ENCODE measurements around the gene TMEM176B. TPM values are rescaled to one million over a fixed set of nuclear protein-coding genes. Genes with fewer than 3 reads are reported as not detected.
"Not testable (repeated sequence)": the region's sequence is repeated elsewhere in the genome, so short reads cannot be mapped to it uniquely, and the experiment has no call there.

TMEM176B gene
- polyA plus RNA-seq, 3 donors = 80.2 to 115 (median 87.1) TPM

- DNase-seq (ENCODE audit: low read depth in 3 of 3, low spot score in 2 of 3) = no peak
These were observed 23.4 kb upstream of the TMEM176B start for GRCh38 chr7:150823484-150824126.

- DNase-seq (ENCODE audit: low read depth in 3 of 3, low spot score in 2 of 3) = no peak
These were observed 22.9 kb upstream of the TMEM176B start for GRCh38 chr7:150823043-150823442.

GRCh38 chr7:150820578-150821198, 20.5 kb upstream of the TMEM176B start:
- DNase-seq (ENCODE audit: low read depth in 3 of 3, low spot score in 2 of 3) = no peak

- no peak for DNase-seq (ENCODE audit: low read depth in 3 of 3, low spot score in 2 of 3)
These were observed 20.0 kb upstream of the TMEM176B start for GRCh38 chr7:150820148-150820547.

- no peak for DNase-seq (ENCODE audit: low read depth in 3 of 3, low spot score in 2 of 3)
These were observed 18.8 kb upstream of the TMEM176B start for GRCh38 chr7:150818971-150819370.

GRCh38 chr7:150814328-150815001, 14.3 kb upstream of the TMEM176B start:
- no peak for DNase-seq (ENCODE audit: low read depth in 3 of 3, low spot score in 2 of 3)

GRCh38 chr7:150807616-150808438, 7.7 kb upstream of the TMEM176B start:
- DNase-seq (ENCODE audit: low read depth in 3 of 3, low spot score in 2 of 3) = not testable (repeated sequence)

- no peak for DNase-seq (ENCODE audit: low read depth in 3 of 3, low spot score in 2 of 3)
These were observed 6.7 kb upstream of the TMEM176B start for GRCh38 chr7:150806863-150807262.

GRCh38 chr7:150806454-150806853, 6.3 kb upstream of the TMEM176B start:
- DNase-seq (ENCODE audit: low read depth in 3 of 3, low spot score in 2 of 3) = no peak

- DNase-seq (ENCODE audit: low read depth in 3 of 3, low spot score in 2 of 3) = no peak
These were observed 5.7 kb upstream of the TMEM176B start for GRCh38 chr7:150805864-150806263.

GRCh38 chr7:150804802-150805201, 4.6 kb upstream of the TMEM176B start:
- DNase-seq (ENCODE audit: low read depth in 3 of 3, low spot score in 2 of 3) = no peak

GRCh38 chr7:150803161-150803860, 3.1 kb upstream of the TMEM176B start:
- no peak for DNase-seq (ENCODE audit: low read depth in 3 of 3, low spot score in 2 of 3)

- DNase-seq (ENCODE audit: low read depth in 3 of 3, low spot score in 2 of 3) = no peak
These were observed 2.0 kb upstream of the TMEM176B start for GRCh38 chr7:150801946-150802771.

- DNase-seq (ENCODE audit: low read depth in 3 of 3, low spot score in 2 of 3) = no peak
These were observed 1.2 kb upstream of the TMEM176B start for GRCh38 chr7:150801242-150801945.

- DNase-seq (ENCODE audit: low read depth in 3 of 3, low spot score in 2 of 3) = no peak
These were observed 547 bp upstream of the TMEM176B start, which contains the start of gene TMEM176A for GRCh38 chr7:150800581-150801241. Gene TMEM176A, plus strand, starts transcription at chr7:150800769. Its CDS starts 782 bp downstream, at chr7:150801551.

GRCh38 chr7:150799156-150799555, 1.0 kb downstream of the TMEM176B start:
- DNase-seq (ENCODE audit: low read depth in 3 of 3, low spot score in 2 of 3) = no peak

- no peak for DNase-seq (ENCODE audit: low read depth in 3 of 3, low spot score in 2 of 3)
These were observed 2.5 kb downstream of the TMEM176B start for GRCh38 chr7:150797661-150798060.

GRCh38 chr7:150793569-150794238, 6.5 kb downstream of the TMEM176B start:
- no peak for DNase-seq (ENCODE audit: low read depth in 3 of 3, low spot score in 2 of 3)
